ENCODE results near the gene RNF125.
"Not testable (repeated sequence)": the region's sequence is repeated elsewhere in the genome, so short reads cannot be mapped to it uniquely, and the experiment has no call there.

The RNF125 gene

DNA sequence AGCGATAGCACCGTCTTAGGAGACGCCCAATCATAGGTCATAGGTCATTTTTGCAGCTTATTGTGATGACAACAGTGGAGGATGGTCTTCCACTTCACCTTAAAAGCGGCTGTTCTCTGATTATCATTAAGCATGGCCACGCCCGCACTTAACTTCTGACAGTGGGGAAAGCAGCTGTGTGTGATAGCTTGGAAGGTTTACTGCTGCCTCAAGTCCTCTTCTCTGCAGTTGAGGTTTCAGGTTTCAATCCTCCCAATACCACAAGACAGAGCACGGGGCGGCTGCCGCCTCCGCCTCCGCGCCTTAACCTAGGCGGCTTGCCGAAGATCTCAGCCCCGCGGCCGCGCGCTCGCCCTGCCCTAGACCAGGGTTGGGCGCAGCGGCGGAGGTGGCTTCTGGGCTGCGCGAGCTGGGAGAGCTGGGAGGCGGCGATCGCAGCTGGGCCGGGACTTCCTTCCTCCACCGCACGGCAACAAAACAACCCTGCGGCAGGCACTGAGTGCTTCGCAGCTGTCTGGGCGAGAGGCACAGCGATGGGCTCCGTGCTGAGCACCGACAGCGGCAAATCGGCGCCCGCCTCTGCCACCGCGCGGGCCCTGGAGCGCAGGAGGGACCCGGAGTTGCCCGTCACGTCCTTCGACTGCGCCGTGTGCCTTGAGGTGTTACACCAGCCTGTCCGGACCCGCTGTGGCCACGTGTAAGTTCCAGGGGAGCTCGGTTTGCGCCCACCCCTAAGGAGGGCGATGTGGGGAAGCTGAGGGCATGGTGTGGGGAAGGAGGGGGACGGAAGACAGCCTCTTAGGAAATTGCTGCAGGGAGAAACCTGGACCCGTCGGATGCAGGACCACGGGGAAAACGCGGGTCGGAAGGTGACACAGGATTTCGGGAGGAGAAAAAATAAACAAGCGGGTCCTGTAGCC is at the start of gene RNF125:
TSS of gene RNF125 (plus strand) at position 495 of the 920 bp plus-strand sequence. CDS start at position 534, 39 bp downstream.
- DNase-seq: peak; percentile 56 to 83

DNA sequence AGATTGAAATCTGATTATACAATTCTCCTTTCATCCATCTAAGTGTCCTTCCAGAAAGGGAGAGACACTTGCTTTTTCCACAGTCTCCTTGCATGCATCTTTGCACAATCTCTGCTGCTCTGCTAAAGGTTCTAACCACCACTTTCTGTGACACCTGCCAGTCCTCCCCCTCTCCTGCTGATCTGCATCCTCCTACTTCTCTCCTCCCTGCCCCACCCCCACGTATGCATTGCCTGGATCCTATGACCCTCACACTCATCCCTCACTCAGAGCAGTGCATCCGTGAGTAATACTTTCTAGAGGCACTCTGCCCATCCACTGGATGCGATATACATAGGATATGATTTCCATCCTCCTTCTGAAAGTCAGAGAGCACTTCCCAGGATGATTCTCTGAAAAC is 48.0 kb upstream of the RNF125 start:
- DNase-seq: no peak

DNA sequence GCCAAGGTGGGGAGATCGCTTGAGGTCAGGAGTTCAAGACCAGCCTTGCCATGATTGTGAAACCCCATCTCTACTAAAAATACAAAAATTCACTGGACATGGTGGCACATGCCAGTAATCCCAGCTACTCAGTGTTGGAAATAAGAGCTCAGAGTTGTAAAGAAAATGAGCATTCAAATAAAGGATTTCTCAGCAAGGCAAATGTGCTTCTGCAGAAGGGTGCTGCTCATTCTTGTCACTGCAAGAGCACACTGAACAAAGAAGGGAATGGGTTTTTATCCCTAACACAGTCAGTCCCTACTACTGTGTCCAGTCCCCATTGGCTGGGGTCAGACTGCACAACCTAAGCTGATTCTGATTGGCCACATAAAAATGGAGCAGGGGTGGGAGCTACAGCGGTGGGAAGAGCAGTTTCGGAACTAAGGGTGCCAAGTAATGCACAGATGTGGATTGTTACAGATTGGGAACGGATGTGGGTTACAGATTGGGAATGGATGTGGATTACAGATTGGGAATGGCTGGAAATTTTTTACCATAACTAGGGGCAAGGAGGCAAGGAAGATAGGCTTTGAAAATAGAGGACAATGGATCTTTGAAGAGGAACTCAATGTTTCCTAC is 44.6 kb upstream of the RNF125 start:
- DNase-seq: no peak

DNA sequence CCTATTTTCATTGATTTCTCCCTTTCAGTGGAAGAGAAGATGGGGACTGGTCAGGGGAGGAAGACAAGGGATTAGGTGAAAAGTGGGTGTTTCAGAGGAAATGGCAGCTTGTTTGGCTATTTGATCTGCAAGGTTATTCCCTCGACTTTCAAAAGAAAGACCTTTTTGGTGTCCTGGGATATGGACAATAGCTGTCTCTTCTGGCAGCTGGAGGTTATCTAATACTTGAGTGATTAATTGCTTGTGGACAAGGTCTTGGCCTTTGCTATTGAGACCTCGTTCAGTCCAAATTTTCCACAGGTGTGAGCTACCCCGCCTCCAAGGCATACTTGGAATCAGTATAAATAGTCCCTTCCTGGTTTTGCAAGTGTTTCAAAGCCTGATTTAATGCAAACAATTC is 42.4 kb upstream of the RNF125 start:
- no peak for DNase-seq

DNA sequence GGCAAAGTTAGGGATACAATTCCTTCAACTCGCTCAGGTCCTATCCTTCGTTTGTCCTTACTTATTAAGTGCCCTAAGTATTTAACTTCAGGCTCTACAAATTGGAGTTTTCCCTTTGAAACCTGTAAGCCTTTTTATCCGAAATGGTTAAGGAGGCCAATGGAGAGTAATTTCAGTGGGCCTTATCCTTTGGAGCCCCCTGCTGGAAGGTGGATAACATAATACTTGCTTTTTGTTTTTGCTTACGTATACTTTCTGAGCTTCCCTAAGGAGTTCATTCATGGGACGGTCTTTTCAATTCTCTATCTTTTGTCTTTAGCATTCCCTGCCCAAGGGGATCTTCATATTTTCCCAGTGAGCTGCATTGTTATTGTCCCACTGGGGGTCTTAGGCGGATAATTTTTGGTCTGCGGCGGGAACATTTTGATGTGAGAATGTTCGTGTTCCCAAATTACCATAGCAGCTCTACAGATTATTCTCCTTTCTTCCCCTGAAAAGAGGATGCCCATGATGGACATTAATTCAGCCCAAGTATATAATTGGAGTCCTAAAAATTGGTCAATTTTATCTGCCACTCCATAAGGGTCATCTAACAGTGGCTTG is 41.3 kb upstream of the RNF125 start:
- DNase-seq: peak in 1 of 2 donors; percentile 24

DNA sequence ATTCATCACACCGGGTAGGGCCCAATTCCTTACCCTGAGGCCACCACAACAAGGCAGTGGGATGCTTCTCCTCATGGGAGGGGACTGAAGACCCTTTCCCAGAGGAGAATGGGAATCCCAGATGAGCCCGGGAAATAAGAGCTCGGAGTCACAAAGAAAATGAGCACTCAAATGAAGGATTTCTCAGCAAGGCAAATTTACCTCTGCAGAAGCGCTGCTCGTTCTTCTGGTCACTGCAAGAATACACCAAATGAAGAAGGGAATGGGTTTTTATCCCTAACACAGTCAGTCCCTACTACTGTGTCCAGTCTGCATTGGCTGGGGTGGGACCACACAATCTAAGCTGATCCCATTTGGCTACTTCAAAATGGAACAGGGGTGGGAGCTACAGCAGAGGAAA is 40.0 kb upstream of the RNF125 start:
- DNase-seq: no peak

DNA sequence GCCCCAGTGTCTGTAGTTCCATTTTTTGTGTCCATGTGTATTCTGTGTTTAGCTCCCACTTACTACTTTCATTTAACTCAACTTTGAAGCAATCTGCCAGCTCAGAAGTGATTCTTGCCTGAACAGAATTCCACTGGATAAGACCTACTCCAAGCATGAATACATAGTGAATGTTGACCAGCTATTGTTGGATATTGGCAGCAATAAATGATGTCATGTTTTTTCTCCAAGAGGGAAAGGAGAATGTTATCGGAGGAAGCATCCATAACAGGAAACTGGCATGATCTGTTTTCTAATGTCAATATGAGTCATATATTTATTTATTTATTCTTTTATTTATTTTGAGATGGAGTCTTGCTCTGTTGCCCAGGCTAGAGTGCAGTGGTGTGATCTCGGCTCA is 38.9 kb upstream of the RNF125 start:
- DNase-seq: no peak

DNA sequence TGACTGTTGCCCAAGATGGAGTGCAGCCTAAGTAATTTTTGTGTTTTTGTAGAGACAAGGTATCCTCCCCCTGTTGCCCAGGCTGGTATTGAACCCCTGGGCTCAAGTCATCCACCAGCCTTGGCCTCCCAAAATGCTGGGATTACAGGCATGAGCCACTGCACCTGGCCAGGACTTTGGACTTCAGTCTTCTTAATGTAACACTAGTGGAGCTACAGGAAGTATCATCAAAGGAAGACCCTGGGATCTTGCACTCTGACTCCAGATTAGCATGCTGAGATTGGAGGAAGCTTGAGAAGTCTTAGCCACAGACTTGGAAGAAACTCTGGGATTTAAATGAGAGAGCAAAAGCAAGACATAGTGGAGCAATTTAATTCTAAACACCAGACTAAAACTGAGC is 37.8 kb upstream of the RNF125 start:
- no peak for DNase-seq

DNA sequence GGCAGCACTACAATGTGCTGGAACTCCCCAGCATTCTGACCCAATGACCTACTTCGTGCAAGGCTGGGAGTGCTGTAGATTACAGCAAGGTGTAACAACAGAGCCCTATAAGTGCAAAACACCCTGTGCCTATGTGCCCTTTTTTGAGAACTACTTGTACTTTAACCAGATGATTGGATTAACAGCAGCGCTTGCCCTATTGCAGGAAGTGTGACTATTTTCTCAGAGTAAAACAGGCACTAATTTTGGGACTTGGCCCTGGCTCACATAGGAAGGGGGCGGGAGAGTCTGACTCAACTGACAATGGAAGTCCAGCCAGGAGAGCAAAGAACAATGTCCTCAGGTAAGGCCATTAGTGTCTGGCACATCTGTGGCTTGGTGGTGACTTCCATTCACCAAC is 35.6 kb upstream of the RNF125 start:
- no peak for DNase-seq

DNA sequence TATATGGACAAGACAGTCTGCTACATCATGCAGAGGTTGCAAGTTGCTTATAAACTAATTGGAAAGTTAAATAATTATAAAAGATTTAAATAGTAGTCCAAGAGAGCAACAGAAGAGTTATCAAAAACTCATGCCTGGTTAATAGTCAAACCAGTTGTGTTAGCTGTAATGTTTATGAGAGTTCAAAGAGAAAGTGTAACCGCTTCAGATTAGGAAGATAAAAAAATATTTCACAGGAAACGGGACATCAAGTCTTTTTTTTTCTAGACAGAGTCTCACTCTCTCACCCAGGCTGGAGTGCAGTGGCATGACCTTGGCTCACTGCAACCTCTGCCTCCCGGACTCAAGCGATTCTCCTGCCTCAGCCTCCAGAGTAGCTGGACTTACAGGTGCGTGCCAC is 34.6 kb upstream of the RNF125 start:
- DNase-seq: no peak

DNA sequence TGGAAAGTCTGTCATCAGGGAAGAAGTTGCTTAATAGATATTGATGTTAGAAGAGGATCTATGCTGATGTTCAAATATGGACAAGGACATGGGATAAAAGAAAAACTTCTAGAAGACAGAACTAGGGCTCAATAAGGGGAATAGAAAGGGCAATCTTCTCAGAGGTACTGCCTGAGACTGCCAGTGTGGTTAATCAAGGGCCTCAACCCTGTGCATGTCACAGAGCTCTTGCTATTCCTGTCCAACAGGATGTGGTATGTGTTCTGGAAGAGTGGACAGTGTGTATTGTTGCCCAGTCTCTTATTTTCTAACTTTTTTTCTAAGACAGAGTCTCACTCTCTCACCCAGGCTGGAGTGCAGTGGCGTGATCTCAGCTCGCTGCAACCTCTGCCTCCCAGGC is 27.8 kb upstream of the RNF125 start:
- DNase-seq: no peak

DNA sequence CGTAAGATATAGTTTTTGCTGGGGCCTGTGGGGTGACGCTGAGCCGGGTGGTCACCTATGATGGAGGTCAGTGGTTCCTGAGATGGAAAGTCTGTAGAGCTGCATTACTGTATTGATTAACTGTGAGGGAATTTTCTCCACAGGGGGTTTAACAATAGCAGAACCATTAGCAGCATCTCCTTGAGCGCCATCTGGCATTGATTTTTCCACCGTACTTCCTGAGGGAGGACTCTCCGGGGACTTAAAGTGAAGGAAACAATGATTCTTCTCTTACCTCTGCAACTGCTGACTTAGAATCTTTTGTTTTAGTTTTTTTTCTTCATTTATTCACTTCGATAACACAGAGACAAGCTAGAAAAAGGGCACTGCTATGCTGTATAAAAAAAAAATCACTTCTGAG is 22.6 kb upstream of the RNF125 start:
- DNase-seq: no peak

DNA sequence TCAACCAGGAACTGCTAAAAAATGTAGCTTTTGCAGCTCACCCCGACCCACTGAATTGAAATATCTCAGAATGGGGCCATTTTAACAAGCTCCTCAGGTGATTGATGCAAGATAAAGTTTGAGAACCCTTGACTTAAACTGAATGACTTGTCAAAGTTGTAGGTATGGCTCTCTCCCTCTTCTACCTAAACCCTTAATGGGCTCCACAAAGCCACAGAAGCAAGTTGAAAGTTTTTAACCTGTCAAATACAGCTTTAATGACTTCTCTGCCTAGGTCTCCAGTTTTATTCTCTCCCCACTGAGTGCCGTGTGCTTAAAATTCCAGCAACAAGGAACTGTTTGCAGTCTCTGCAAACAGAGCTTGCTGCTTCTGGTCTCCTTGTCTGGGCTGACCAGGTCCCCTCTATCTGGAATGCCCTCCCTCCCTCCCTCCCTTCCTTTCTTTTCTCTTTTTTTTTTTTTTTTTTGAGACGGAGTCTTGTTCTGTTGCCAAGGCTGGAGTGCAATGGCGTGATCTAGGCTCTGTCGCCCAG is 19.7 kb upstream of the RNF125 start:
- no peak for DNase-seq

DNA sequence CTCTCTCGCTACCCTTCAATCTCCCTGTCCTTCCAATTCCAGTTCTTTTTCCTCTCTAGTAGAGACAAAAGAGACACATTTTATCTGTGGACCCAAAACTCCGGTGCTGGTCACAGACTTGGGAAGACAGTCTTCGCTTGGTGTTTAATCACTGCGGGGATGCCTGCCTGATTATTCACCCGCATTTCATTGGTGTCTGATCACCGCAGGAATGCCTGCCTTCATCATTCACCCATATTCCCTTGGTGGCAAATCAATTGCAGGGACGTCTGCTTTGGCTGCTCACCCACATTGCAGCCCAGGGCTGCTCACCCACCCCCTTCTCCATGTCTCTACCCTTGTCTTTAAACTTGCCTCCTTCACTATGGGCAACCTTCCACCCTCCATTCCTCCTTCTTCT is 17.5 kb upstream of the RNF125 start:
- DNase-seq: not testable (repeated sequence)

DNA sequence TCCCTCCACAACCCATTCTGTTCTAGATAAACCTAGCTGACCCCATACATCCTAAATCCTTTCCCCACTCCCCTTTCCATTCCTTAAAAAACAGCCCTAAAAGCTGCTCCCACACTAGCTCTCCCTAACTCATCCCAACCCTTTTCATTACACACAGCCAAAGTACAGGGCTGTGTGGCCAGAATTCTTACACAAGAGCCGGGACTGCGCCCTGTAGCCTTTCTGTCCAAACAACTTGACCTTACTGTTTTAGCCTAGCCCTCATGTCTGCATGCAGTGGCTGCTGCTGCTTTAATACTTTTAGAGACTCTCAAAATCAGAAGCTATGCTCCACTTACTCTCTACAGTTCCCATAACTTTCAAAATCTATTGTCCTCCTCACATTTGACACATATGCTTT is 14.8 kb upstream of the RNF125 start:
- not testable (repeated sequence) for DNase-seq

DNA sequence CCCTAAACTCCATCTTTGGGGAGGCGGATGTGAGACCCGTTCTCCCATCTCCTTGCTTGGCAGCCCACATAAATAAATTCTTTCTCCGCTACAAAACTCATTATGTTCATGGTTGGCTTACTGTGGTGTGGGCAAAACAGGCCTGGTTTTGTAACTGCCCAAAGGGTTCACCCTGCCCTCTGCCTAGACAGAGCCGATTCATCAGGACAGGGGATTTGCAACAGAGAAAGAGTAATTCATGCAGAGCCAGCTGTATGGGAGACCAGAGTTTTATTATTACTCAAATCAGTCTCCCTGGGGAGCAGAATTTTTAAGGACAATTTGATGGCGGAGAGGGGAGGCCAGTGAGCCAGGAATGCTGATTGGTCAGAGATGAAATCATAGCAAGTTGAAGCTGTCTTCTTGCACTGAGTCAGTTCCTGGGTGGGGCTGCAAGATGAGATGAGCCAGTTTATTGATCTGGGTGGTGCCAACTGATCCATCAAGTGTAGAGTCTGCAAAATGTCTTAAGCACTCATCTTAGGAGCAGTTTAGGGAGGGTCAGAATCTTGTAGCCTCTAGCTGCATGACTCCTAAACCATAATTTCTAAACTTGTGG is 8.4 kb upstream of the RNF125 start:
- DNase-seq: no peak

DNA sequence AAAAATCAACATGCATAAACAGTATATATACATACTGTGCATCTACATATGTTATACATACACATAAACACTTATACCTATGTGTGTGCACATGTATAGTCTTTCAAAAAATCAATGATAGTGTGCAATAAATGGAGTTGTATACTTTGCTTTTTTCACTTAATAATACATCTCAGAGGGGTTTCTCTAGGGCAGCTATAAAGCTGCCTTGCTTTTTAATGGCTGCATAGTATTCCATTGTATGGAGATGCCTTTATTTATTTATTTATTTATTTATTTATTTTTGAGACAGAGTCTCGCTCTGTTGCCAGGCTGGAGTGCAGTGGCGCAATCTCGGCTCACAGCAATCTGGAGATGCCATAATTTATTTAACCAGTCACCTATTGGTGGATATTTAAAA is 7.4 kb upstream of the RNF125 start:
- DNase-seq: no peak

DNA sequence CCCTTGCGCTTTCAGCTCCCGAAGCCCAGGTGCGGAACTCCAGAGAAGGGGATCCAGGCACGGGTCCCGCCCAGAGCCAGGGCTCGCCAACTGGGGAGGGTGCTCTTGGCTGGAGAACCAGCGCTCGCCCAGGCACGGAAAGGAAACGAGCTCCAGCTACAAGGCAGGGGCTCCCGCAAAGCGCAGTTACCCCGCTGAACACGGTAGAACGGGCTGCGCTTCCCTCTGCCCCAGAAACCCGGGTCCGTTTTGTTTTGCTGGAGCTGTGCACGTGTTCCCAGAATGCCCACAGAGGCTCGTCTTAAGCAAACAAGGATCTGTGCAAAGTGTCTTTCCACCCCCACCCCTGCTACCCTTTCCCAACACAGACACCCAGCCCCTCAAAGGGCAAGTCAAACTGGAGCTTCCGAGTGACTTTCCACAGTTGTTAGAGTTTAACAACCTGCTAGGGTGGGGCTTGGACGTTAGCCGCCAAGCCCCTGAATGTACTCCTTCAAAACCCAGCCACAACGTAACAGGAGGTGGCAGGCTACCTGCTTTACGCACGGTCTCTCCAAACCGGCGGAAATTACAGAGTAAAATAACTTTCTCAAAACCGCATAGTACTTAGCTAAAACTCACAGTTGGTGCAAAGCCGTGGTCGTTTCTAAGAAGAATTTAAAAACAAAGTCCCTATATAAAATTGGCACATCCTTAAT is 775 bp downstream of the RNF125 start:
- peak; percentile 31 to 36 for DNase-seq

DNA sequence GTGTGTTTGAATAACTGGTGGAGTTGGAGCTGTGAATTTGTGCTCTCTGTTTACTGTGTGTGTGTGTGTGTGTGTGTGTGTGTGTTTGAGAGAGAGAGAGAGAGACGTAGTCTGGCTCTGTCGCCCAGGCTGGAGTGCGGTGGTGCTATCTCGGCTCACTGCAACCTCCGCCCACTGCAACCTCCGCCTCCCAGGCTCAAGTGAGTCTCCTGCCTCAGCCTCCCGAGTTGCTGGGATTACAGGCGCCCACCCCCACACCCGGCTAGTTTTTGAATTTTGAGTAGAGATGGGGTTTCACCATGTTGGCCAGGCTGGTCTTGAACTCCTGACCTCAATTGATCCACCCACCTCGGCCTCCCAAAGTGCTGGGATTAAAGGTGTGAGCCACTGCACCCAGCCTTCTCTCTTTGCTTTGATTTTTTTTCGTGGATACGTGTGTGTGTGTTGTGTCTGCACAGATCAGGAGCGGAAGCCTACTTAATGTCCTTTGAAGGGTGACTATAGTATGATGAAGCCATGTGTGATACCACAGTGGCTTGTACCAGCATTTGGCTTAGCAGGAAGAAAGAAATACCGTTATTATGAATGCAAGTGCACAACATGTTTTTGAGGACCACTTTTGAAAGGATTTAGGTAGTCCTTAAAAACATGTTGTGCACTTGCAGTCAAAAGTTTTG is 1.5 kb downstream of the RNF125 start:
- DNase-seq: not testable (repeated sequence)

DNA sequence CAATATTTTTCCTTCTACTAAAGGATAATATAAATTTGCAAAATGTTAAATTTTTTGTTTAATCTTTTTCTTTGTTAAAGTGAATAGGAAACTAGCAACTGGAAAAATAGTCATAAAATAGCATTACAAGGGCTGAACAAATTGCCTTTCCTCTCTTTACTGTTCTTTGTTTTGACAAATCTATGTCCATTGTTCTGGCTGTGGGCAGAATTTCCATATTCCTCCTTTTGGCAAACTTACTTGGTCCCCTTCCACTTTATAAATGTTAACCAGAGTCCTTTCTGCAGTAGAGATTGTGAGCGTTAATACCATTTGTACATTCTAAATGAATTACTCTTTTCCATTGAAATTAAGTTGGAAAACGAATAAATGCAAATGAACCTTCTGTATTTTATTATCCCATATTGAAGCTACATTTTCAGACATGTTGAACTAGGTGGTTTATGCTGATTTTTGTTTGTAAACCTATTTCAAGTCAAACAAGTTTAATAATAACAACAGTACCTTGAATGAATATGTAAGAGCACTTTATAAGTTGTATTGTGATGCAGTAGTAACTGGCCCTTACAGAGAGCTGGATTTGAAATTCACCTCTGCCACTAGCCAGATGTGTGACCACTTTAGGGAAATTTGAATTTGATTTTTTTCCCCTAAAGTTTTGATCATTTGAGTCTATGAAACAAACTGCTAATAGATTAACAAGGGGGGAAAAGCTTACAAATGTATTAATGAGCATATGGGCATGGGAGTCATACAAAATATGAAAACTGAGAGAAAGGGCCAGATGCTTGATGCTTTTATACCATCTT is 3.3 kb downstream of the RNF125 start:
- no peak for DNase-seq

DNA sequence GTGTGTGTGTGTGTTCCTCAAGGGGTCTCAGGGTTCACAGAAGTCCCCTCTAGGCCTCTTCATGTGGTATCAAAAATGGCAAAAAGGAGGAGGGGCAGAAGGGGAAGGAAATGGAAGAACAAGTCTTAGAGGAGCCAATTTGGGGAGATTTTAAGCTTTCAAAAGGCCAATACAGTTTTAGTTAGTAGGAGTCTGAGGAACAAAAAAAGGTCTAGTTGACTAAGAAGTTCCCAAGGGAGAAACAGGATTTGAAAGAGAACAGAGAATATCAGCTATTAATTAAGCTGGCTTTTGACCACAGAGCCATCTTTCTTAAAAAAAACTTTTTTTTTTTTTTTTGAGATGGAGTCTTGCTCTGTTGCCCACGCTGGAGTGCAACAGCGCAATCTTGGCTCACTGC is 7.1 kb downstream of the RNF125 start:
- no peak for DNase-seq
